Activated CD8-positive, alpha-beta memory T cell treated with anti-CD3 and anti-CD28 coated beads for 1 hour (primary cell): ENCODE data around the gene RABGAP1L.

Source experiments
- DNase-seq, 2 donors: peaks; one replicate each; pipeline ENCODE4 v3.0.0-alpha.2; 2020; ENCODE audit warnings: low read depth in 1 of 2; ENCODE audit errors: extremely low read depth in 1 of 2

Gene RABGAP1L

GRCh38 chr1:174898102-174898797 lies 738.9 kb downstream of the RABGAP1L start:
- DNase-seq: no peak

GRCh38 chr1:174900317-174900716 lies 741.0 kb downstream of the RABGAP1L start:
- no peak for DNase-seq

GRCh38 chr1:174902531-174903099 lies 743.3 kb downstream of the RABGAP1L start:
- DNase-seq: no peak

DNA sequence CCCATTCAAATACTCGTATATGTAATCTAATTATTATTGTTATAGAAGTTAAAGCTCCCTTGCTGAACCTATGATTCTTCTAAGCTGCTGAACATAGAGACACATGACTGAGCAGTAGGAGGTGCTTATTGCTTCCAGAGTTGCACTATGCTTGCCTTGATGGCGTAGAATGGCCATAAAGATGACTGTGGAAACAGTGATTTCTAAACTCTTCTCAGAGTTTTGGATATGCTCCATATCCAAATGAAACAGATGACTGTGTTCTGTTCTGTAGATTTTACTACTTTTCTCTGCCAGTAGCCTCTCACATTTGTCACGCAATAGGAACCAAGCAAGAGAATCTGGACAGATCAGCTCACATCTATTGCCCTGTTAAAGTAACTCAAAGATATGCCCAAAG lies 752.3 kb downstream of the RABGAP1L start:
- DNase-seq: no peak

DNA sequence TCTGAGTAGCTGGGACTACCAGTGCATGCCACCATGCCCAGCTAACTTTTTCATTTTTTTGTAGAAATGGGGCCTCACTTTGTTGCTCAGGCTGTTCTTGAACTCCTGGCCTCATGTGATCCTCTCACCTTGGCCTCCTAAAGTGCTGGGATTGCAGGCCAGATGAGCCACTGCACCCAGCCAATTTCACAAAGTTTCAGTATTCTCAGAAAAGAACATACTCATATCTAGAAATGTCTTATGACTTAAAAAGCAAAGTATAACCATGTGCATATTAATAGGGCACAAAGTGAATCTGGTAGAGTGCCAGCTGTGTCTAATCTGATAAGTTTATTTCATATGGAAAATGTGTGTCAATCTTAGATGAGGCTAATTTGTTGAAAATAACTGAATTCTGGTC lies 752.9 kb downstream of the RABGAP1L start:
- DNase-seq: no peak

DNA sequence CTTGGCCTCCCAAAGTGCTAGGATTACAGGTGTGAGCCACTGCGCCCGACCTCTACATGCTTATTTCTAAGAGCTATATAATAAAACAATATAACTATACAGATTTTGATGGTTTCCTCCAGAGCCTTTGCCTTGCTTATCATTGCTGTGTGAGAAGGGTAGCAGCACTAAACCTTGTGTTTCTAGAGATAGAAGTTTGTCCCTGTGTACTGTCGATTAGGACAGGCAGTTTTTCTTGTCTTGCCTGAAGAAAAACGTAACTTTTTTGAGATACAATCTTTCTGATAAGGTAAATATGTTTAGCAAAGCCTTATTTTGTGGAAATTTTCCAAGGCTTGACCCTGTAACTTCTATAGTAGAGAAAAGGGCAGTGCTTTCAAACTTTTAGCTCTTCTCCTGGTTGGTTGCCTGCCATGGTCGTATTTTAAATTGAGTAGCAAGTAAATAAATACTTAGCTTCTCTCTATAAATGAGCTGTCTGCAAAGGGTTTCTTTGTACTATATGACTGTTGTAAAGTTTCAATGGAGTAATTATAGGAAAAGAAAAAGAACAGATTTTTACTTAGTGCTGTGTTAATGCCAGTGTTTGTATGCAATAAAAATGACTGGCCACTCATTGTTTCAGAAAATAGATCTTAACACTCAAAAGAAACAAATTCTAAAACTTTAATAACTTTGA lies 754.0 kb downstream of the RABGAP1L start:
- DNase-seq: no peak

DNA sequence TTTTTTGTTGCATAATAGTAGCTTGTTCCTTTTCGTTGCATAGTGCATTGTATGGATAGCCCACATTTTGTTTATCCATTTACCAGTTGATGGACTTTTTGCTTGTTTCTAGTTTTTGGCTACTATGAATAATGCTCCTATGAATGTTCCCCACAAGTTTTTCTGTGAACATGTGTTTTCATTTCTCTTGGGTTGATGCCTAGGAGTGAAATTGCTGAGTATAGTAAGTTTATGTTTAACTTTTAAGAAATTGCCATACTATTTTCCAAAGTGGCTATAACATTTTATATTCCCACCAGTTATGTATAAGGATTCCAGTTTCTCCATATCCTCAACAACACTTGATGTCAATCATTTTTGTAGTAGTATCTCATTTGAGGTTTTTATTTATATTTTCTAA lies 755.7 kb downstream of the RABGAP1L start:
- no peak for DNase-seq

DNA sequence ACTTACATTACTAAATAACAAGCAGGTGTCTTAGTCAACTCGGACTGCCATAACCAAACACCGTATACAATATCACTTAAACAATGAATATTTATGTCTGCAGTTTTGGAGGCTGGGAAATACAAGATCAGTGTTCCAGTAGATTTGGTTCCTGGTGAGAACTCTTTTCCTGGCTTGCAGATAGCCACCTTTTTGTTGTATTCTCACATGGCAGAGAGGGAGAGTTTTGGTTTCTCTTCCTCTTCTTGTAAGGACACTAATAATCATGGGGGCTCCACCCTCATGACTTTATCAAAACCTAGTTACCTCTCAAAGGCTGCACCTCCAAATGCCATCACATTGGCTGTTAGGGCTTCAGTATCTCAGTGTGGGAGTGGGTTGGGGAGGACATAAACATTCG lies 757.5 kb downstream of the RABGAP1L start:
- no peak for DNase-seq

DNA sequence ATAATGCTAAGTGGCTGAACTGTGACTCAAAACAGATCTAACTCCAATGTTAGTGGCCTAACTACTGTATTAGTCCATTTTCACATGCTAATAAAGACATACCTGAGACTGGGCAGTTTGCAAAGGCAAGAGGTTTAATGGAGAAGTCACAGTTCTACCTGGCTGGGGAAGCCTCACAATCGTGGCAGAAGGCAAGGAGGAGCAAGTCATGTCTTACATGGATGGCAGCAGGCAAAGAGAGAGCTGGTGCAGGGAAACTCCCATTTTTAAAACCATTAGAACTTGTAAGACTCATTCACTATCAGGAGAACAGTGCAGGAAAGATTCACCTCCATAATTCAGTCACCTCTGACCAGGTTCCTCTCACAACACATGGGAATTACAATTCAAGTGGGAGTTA lies 760.8 kb downstream of the RABGAP1L start:
- no peak for DNase-seq

- no peak for DNase-seq
Measured at GRCh38 chr1:174922121-174922520, 762.8 kb downstream of the RABGAP1L start.

DNA sequence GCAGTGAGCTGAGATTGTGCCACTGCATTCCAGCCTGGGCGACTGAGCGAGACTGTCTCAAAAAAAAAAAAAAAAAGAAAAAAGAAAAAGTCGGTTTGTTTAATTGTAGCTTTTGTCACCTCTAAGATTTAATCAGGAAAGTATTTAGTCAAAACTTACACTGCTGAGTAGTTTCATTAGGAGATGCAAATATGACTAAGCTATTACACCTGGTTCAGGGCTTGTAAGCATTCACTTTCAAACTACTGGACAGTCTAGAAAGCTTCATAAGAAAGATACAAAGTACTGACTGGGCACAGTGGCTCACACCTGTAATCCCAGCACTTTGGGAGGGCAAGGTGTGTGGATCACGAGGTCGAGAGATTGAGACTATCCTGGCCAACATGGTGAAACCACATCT lies 764.5 kb downstream of the RABGAP1L start:
- DNase-seq: no peak

- no peak for DNase-seq
Measured at GRCh38 chr1:174928541-174928940, 769.2 kb downstream of the RABGAP1L start.

DNA sequence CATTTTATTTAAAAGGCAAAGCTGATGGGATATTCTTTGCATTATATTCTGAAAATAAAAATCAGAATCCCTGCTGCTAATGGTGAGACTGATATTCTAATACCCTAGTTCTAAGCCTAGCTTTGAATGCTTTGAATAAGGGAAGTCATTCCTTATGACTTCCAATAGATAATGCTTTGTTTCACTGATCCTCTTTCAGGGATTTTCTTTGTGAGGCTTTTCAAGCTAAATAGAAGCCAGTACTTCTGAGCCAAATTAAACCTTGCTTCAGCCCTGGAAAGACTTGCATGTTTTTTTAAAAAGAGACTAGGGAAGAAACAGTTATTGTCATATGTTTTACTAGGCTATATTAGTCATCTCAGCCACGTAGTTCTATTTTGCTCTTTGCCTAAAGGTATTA lies 771.9 kb downstream of the RABGAP1L start:
- no peak for DNase-seq

- DNase-seq: no peak
Measured at GRCh38 chr1:174932587-174932986, 773.3 kb downstream of the RABGAP1L start.

- no peak for DNase-seq
Measured at GRCh38 chr1:174935961-174936727, 776.8 kb downstream of the RABGAP1L start.

- no peak for DNase-seq
Measured at GRCh38 chr1:174938281-174939007, 779.1 kb downstream of the RABGAP1L start.

GRCh38 chr1:174939775-174940545 lies 780.6 kb downstream of the RABGAP1L start:
- no peak for DNase-seq

- DNase-seq: no peak
Measured at GRCh38 chr1:174940646-174941175, 781.4 kb downstream of the RABGAP1L start.

DNA sequence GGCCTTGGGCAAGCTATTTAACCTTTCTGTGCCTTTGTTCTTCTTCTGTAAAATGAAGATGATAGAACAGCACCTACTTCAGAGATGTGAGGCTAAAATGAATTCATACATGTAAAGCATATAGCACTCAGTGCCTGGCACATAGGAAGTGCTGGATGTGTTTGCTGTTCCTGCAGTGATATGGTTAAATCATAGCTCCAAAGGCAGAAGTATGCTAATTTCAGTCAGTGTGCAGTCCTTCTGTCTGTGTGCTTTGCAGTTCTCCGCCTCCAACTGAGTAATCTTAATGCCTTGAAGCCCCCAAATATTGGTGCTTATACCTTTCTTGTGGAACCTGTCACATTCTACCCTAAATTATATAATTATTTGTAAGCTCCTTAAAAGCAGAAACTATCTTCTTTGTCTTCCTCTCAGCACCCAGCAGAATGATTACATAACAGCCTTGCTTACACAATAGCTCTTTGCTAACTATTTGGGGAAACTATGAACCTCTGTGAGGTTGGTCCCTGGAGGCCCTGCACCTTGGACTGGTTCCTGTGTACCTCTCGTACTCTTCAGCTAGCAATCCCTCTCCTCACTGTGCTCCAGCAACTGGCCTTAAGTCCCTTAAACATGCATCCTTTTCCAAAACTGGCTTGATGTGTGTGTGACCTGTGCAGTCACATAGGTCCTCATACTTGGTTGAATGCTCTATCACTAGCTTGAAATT lies 783.4 kb downstream of the RABGAP1L start:
- no peak for DNase-seq
